ENCODE data around the gene EFHC1. TPM values are rescaled to one million over a fixed set of nuclear protein-coding genes. Genes with fewer than 3 reads are reported as not detected.

Gene EFHC1
- total RNA-seq, 1 experiment from 2014 or later: 13.2 TPM

GRCh38 chr6:52499681-52500236 lies 79.6 kb downstream of the EFHC1 start:
- no peak overlapping the region for H2BK20ac ChIP-seq (ENCODE audit: low read depth, low read length, poor library complexity, severe bottlenecking)
- TF ChIP-seq, protein P1, sequence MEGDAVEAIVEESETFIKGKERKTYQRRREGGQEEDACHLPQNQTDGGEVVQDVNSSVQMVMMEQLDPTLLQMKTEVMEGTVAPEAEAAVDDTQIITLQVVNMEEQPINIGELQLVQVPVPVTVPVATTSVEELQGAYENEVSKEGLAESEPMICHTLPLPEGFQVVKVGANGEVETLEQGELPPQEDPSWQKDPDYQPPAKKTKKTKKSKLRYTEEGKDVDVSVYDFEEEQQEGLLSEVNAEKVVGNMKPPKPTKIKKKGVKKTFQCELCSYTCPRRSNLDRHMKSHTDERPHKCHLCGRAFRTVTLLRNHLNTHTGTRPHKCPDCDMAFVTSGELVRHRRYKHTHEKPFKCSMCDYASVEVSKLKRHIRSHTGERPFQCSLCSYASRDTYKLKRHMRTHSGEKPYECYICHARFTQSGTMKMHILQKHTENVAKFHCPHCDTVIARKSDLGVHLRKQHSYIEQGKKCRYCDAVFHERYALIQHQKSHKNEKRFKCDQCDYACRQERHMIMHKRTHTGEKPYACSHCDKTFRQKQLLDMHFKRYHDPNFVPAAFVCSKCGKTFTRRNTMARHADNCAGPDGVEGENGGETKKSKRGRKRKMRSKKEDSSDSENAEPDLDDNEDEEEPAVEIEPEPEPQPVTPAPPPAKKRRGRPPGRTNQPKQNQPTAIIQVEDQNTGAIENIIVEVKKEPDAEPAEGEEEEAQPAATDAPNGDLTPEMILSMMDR (conservative IDR thresholded peaks at IDR 0.05): no peak
- H3K36me3 Mint-ChIP-seq (ENCODE audit: insufficient read depth in 1 of 3, low read depth in 3 of 3): peaks cover 10 to 17% (median 11%) of the 10 kb centered on the region in 3 experiments
- peaks cover 26 to 32% of the 10 kb centered on the region in 2 experiments for H3K4me1 Mint-ChIP-seq
- no peaks in the 10 kb centered on the region for H3K4me1 ChIP-seq (ENCODE audit: insufficient read depth, low read length)
- no peak overlapping the region for H3K4me3 Mint-ChIP-seq
- H3K4ac ChIP-seq (ENCODE audit: low read depth, low read length): no peak overlapping the region
- H3K27me3 Mint-ChIP-seq (ENCODE audit: low read depth): no peaks in the 10 kb centered on the region; the same call in 1 of the 2 replicates
- no peak overlapping the region for H3K56ac ChIP-seq (ENCODE audit: insufficient read length, low read depth, low read length)
- H3K9me3 Mint-ChIP-seq: peaks cover 0 to 2% of the 10 kb centered on the region in 2 experiments; a peak in 1 of 5 replicates
- H2BK120ac ChIP-seq (ENCODE audit: low read depth, low read length, poor library complexity, severe bottlenecking): no peak overlapping the region
- no peaks in the 10 kb centered on the region for H3K9me3 ChIP-seq (ENCODE audit: control insufficient read depth, low read depth, low read length)
- no peaks in the 10 kb centered on the region for H4K20me1 ChIP-seq (ENCODE audit: control insufficient read depth, insufficient read depth, insufficient read length)
- DNase-seq: no peak
- peak overlapping the region in 2 of 3 experiments; percentile 52 to 77; a peak in 4 of 7 replicates for H3K27ac Mint-ChIP-seq
- H3K14ac ChIP-seq (ENCODE audit: insufficient read depth, low read length): no peak overlapping the region
- H3K27ac ChIP-seq (ENCODE audit: insufficient read length, low read depth, low read length): no peak overlapping the region
- H4K5ac ChIP-seq (ENCODE audit: insufficient read length, low read depth, low read length): no peak overlapping the region
- H3K23ac ChIP-seq (ENCODE audit: insufficient read length, low read depth, low read length): no peak overlapping the region
- H3K27me3 ChIP-seq (ENCODE audit: insufficient read depth, low read length): no peaks in the 10 kb centered on the region
- H3K9ac ChIP-seq (ENCODE audit: extremely low read depth, insufficient read length, low read length): no peak overlapping the region
- H2BK15ac ChIP-seq (ENCODE audit: low read depth, low read length): no peak overlapping the region
- no peaks in the 10 kb centered on the region for H3K23me2 ChIP-seq (ENCODE audit: insufficient read length, low read depth, low read length, poor library complexity, severe bottlenecking)
- no peak overlapping the region for H3T11ph ChIP-seq (ENCODE audit: low read length)
- no peaks in the 10 kb centered on the region for H3K79me2 ChIP-seq (ENCODE audit: insufficient read depth, low read length)
- no peak overlapping the region for H2AK5ac ChIP-seq (ENCODE audit: insufficient read length, low read length)
- H3K4me2 ChIP-seq (ENCODE audit: insufficient read depth, insufficient read length, low read length): no peak overlapping the region
- no peaks in the 10 kb centered on the region for H3K79me1 ChIP-seq (ENCODE audit: insufficient read depth, low read depth, low read length, poor library complexity, severe bottlenecking)
- H4K91ac ChIP-seq (ENCODE audit: insufficient read length, low read depth, low read length): no peak overlapping the region
- H4K8ac ChIP-seq (replicated peaks; ENCODE audit: insufficient read length, low read depth, low read length): no peak overlapping the region
- no peak overlapping the region for H2AFZ ChIP-seq (ENCODE audit: low read length)
- no peak overlapping the region for H3K18ac ChIP-seq (ENCODE audit: insufficient read length, low read depth, low read length)
- WGBS (ENCODE audit: extremely low coverage, insufficient read length, low lambda C conversion rate): no CpG with 5 or more reads among the region's 11 CpGs
- H2BK5ac ChIP-seq (ENCODE audit: insufficient read length, low read length): no peak overlapping the region
- H2BK12ac ChIP-seq (ENCODE audit: insufficient read length, low read depth, low read length): no peak overlapping the region

Data from H9 (cell line).